ENCODE measurements around the gene COBLL1.
"Not testable (repeated sequence)": the region's sequence is repeated elsewhere in the genome, so short reads cannot be mapped to it uniquely, and the experiment has no call there.

Gene COBLL1

DNA sequence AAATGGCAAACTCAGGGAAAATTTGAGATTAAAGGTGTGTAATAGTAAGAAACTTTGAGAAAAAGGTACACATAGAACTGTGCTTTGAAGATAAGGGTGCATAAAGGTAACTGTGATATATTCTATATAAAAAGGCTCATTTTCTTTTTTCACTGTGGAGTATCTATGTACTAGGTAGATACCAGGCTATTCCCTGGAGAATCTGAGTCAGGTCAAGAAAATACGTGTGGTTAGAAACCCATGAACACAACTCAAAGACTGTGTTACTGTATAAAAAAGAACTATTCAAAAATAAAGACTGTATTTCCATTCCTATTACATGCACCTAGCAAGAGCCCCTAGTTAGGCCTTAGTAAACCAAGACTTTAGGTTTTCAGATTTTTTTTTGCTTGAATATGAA, 120.2 kb downstream of the COBLL1 start:
- no peak overlapping the region for H3K4me3 ChIP-seq (ENCODE audit: low read depth, low read length)
- no peak for TF ChIP-seq CTCF (IDR thresholded peaks at IDR 0.05; ENCODE audit: insufficient read depth, low read depth, low read length, missing control alignments)
- DNase-seq (ENCODE audit: low read depth) = no peak

GRCh38 chr2:164719996-164720941, 121.4 kb downstream of the COBLL1 start:
- TF ChIP-seq CTCF (IDR thresholded peaks at IDR 0.05; ENCODE audit: insufficient read depth, low read depth, low read length, missing control alignments) = no peak
- H3K4me3 ChIP-seq (ENCODE audit: low read depth, low read length) = no peak overlapping the region
- DNase-seq (ENCODE audit: low read depth) = no peak

DNA sequence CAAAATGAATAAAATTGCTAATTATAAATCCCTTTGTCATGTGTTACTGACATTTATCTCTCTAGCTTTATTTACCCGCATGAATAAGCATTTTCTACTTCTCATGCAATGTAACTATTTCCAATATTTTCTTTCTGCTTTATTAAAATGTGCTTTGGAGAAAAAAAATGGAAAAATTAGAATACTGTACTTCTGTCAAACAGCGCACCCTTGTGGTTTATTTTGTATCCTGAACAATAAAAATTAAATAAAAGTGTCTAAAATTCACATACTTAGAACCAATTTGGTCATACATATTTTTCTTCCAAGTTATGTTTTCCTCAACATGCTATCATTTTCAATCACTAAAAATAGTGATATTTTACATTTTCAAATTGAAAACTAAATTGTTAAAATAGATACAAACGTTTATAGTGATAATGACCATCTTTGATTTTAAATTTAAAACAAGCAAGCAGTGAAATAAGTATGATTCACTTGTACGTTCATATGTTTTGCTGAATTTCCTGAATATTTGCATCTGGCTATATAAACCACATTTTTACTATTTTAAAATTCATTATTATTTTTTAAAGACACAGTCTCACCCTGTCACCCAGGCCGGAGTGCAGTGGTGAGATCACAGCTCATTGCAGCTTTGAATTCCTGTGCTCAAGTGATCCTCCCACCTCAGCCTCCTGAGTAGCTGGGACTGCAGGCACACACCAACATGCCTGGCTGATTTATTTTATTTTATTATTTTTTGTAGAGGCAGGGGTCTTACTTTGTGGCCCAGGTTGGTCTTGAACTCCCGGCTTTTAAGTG, 124.4 kb downstream of the COBLL1 start:
- peak; percentile 34 for TF ChIP-seq CTCF (IDR thresholded peaks at IDR 0.05; ENCODE audit: insufficient read depth, low read depth, low read length, missing control alignments)
- DNase-seq (ENCODE audit: low read depth) = no peak

DNA sequence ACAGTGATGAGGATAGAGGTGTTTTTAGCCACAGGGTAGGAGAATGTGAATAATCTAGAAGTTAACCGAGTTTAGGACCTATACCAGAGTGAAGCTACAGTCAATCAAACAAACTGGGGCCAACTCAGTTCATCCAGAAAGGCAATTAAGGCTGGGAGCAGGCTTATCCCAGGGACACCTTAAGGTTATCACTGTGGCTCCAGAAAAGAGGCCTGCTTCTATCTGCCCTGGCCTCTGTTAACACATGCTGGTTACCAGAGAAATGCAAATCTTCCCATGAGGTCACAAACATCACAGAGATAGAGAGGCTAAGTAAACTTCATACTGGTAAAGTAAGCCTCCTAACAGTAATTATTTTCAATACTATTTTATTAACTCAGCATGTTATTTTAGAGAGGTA, 127.2 kb downstream of the COBLL1 start:
- TF ChIP-seq CTCF (IDR thresholded peaks at IDR 0.05; ENCODE audit: insufficient read depth, low read depth, low read length, missing control alignments) = no peak
- H3K4me3 ChIP-seq (ENCODE audit: low read depth, low read length) = no peak overlapping the region
- no peak for DNase-seq (ENCODE audit: low read depth)

More for the DNA sequence above, 124.4 kb downstream of the COBLL1 start:
- no peak overlapping the region for H3K4me3 ChIP-seq (ENCODE audit: low read depth, low read length)

GRCh38 chr2:164711766-164712138, 129.9 kb downstream of the COBLL1 start:
- DNase-seq (ENCODE audit: low read depth) = no peak
- no peak for TF ChIP-seq CTCF (IDR thresholded peaks at IDR 0.05; ENCODE audit: insufficient read depth, low read depth, low read length, missing control alignments)
- no peak overlapping the region for H3K4me3 ChIP-seq (ENCODE audit: low read depth, low read length)

DNA sequence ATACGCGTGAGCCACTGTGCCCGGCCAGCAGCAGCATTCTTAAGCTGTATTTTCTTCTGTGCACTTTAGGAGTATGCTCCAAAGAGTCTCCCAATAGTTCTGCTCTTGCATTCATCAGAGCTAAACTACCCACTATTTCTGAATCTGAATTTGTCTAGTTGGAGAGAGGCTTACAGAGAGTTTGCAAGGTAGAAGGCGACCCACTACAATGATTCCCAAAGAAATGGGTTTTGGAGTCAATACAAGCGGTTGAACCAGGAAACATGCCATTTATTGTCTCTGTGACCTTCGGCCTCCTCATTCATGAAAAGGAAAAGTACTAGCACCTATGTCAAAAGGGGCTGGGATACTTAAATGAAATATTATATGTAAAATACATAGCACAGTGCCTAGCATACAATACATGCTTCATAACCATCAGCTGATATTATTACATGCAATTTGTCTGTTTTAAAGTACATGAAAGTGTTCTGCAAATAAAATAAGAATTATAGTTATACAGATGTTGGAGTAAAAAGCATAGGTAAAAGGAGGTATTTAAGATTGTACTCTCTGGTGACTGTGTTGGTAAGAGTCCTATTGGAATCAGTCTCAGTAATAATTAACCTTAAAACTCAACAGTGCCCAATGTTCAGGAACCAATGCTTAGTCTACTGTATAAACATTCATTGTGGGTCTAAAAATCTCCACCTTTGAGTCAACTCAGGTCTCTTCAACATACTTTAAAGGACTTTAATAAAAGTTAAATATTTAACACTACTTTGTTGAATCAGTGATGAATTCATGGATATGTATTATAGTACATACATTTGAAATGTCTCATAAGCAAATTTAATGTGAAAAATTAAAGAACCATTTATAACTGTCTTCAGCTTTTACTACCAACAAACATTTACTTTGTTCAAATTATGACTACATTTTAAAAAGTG, 130.5 kb downstream of the COBLL1 start:
- no peak overlapping the region for H3K4me3 ChIP-seq (ENCODE audit: low read depth, low read length)
- no peak for TF ChIP-seq CTCF (IDR thresholded peaks at IDR 0.05; ENCODE audit: insufficient read depth, low read depth, low read length, missing control alignments)
- no peak for DNase-seq (ENCODE audit: low read depth)

GRCh38 chr2:164710252-164710836, 131.3 kb downstream of the COBLL1 start:
- DNase-seq (ENCODE audit: low read depth); H3K4me3 ChIP-seq (ENCODE audit: low read depth, low read length): not testable (repeated sequence)

All from GM12865 (cell line).